ENCODE measurements around the gene PSMG4. TPM values are rescaled to one million over a fixed set of nuclear protein-coding genes. Genes with fewer than 3 reads are reported as not detected.

The PSMG4 gene
- total and polyA plus RNA-seq, 9 of the 15 experiments (the other 6 are each of a cell fraction or from before 2014, with no cell fraction given) = 12.9 to 185 (median 52.0) TPM

- peak; percentile 93 for TF ChIP-seq MGA (IDR thresholded peaks at IDR 0.05)
- TF ChIP-seq FOXP1 (CRISPR knock-in tag; IDR thresholded peaks at IDR 0.05) = peak; percentile 64; the same call in 1 of the 2 replicates
- TF ChIP-seq CCNT2 (IDR thresholded peaks at IDR 0.05; ENCODE audit: borderline replicate concordance, extremely low read depth, insufficient read length, low read depth, low read length) = peak; percentile 57
- TF ChIP-seq KLF16 (IDR thresholded peaks at IDR 0.05) = peak; percentile 22; the same call in 1 of the 2 replicates
- no peak for TF ChIP-seq NFIX (CRISPR knock-in tag; IDR thresholded peaks at IDR 0.05; ENCODE audit: low read depth)
- TF ChIP-seq CBX1 (IDR thresholded peaks at IDR 0.05; ENCODE audit: low read depth) = 0 out of 2 replicates have a peak, but pooled peaks have one; percentile 15
- TF ChIP-seq MLX (CRISPR knock-in tag; conservative IDR thresholded peaks at IDR 0.05) = 0 out of 4 replicates have a peak, but pooled peaks of 1 of the 2 experiments have one; percentile 18
These were observed 32.0 kb upstream of the PSMG4 start (continued) for GRCh38 chr6:3226481-3227362.
